Measurements from ENCODE around the gene PMAIP1.

DNA sequence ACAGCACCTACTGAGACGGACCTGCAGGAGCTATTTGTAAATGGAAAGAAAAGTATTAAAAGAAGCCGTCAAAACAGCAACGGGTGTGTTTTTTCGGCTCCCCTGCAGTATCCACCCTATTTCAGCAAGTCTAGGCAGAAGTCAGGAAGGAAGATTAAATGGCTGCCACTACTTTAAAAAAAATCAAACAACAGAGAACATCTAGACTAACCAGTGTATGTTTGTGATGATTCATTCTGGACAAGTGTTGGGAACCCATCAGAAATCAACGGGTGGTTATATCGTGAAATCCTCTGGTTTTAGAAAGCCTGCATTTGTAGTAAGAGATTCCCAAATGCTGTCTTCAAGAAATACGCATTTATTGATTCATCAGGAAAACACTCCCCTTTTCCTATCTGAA lies 9.0 kb downstream of the PMAIP1 start:
- TF ChIP-seq CTCF (IDR thresholded peaks at IDR 0.05) = no peak
- TF ChIP-seq POLR2A (IDR thresholded peaks at IDR 0.05) = no peak
